Measurements from ENCODE around the gene SEC24B.
"Not testable (repeated sequence)": the region's sequence is repeated elsewhere in the genome, so short reads cannot be mapped to it uniquely, and the experiment has no call there.

Gene SEC24B

DNA sequence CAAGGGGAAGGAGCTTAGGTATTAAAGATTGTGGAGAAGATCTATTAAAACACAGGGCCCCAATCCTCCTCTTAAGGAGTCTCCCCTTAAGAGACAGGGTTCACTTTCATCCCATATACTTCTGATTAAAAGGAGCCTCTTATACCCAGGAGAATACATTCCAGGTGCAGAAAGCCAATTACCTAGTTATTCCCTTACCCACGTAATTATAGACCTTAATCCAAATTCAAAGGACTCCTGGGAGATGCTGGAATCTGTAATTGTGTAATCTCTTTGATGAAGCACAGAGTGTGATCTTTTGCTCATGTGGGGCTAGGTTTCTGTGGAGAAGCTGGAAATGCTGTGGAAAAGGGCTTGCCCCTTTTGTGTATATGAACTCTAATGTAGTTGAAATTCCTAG, 1.4 kb upstream of the SEC24B start:
- DNase-seq (ENCODE audit: low spot score) = no peak

DNA sequence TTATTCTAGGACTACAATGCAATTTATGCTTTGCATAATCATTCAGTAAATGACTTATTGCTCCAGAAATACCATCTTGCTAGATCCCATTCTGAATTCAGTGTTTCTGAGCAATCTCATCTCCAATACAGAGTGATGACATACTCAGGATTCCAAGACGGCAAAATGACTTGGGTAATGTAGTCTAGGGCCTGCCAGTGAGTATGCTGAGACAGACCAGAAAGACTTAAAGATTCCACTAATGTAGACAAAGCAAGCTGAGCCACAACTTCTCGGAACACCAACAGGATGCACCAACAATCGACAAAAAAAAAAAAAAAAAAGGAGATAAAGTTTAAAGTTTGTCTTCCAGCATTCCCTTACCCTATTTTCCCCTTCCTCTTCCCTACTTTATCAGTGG, 919 bp upstream of the SEC24B start:
- DNase-seq (ENCODE audit: low spot score) = no peak

DNA sequence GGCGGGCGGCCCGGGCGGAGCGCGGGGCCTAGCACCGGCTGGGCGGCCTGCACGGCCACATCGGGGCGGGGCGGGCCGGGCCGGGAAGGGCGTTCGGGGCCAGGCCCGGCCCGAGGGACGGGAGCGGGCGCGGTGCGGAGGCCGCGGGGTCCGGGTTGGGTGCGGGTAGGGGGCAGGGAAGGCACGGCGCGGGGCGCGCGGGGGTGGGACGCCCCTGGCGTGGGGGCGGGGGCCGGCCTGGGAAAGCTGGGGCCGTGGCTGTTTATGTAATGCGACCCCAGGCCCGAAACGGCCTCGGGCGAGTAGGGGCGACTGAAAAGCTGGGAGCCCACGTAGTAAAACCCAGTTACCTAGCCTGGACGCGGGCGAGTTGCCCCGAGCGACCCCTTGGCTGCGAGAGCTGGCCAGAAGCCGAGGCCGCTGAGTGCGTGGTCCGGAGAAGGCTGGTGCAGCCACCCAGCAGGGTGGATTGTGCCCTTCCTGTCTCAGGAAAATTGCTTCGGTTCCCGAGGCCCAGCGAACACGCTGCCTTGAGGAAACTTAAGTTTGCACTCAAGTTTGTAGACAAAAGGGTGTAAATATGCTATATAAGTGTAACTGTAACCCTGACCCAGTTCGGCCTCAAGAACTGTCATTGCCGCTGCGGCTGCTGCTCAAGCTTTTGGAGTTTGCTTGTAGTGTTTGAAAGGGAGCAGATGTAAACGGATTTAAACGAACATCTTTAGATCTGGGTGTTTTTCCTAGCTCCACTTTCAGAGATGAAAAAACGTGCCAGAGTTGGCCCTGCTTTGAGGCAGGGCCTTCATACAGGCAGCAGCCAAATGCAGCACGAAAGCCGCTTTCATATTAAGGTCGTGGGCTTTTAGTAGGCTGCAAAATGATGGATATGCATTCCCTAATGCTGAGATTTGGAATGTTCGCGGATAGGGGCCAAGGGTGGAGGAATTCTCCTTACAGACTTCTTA, 674 bp downstream of the SEC24B start:
- no peak for DNase-seq (ENCODE audit: low spot score)

DNA sequence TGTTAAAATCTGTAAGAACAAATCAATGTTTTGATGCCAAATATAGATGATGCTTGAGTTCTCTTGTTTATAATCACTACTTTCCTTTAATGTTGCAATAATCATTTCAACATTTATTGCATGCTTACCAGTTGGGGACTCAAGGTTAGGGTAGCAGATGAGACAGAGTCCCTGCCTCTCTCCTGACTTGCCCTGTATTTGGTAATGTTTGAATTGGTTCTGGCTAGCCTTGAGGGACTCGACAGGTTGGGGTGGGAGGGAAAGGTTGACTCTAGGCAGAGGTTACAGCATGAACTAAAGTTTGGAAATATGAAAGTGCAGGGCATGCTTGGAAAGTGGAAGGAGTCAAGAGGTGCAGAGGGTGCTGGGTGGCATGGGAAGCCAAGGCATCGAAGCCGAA, 2.0 kb downstream of the SEC24B start:
- no peak for DNase-seq (ENCODE audit: low spot score)

DNA sequence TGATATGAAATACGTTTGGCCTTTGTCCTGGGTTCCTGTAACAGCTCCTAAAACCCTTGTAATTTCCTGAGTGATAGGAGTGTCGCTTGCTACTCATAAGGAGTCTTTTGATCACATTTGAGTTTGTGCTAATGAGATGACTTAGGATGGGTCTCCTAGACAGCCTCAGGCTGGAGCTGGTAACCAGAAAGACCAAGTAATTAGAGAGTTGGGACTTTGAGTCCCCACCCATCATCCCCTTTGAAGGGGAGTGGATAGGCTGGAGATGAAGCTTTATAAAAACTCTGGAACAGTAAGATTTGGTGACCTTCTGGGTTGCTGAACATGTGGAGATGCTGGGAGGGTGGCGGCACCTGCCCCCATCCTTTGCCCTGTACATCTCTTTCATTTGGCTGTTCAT, 2.9 kb downstream of the SEC24B start:
- DNase-seq (ENCODE audit: low spot score) = no peak

DNA sequence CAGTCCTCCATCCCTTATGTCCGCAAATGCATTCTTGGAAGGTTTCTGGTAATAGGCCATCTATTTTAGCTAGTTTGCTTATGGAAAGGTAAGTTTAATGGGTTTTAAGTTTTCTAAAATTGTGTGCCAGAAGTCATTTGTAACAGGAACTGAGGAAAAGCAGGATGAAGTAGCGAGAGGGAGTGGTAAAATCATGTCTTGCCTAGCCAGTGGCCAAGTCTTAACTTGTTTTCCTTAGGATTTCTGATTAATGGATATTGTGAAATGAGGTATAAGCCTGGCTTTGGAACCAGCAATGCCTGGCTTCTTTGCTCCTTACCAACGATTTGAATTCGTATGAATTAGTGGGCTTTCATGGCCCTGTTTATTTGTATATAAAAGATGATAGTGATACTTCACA, 7.3 kb downstream of the SEC24B start:
- no peak for DNase-seq (ENCODE audit: low spot score)

DNA sequence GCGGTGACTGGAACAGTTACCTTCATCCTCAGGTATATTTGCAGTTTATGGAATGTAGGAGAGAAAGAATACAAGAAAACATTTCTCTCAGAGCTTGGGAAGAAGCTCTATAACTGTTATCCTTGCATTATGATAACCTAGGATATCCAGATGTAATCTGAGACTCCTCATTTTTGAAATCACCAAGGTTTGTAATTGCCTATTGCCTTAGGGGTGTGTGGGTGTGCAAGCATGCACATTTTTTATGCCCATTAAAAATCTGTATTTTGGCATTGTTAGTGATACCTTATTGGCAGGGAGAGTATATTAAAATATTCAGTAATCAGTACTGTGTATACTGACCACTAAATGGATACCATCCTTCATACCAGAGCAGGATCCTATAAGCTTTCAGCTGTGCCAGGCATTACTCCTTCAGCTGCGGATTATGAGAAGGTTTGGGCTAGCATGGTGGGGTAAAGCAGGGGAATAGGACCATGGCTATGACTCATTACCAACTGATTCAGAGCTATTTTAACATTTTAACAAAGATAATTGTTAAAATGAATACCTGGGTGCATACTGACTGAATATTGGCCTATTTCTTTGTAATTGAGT, 8.3 kb downstream of the SEC24B start:
- DNase-seq (ENCODE audit: low spot score) = no peak

DNA sequence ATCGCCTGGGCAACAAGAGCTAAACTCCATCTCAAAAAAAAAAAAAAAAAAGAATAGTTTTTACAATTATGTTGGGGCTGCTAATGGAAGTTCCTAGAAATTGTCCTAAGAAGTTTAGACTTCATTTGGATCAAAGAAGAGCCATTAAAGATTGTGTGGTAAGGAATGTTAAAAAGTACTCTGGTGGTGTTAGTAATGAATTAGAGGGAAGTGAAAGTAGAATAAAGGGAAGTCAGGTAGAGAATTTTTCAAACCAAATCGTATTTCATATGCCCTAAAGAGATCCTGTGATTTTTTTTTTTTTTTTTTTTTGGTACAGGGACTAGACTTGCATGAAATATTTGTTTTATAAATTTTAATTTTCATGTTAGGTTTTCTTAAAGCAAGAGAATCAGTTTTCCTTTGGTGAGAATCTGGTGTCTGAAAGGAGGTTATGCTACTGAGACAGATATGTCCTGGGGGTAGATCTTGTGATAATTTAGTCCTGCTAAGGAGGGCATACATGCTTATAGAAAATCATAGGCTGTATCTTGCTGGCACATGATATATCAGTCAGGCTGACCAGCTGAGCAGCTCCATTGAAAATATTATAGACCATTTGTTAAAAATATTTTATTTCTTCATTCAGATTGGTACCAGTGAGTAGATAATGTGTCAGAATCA, 10.7 kb downstream of the SEC24B start:
- DNase-seq (ENCODE audit: low spot score) = no peak

DNA sequence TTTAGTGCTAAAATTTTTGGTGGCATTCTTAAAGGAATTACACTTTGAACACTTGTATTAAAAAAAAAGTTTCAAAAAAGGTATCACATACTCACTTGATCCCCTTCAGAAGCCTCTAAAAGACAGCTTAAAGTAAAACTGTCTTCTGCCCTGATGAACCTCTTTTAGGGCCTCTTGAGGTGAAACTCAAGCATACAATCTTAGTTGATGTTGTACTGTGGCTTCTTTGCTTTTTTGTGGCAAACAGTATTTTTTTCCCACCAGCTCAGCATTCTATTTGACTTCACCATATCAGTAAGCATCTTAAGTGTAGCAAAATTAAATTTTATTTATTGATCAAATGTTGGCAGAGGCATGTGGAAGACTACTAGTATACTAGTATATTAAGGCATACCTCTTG, 13.7 kb downstream of the SEC24B start:
- no peak for DNase-seq (ENCODE audit: low spot score)

DNA sequence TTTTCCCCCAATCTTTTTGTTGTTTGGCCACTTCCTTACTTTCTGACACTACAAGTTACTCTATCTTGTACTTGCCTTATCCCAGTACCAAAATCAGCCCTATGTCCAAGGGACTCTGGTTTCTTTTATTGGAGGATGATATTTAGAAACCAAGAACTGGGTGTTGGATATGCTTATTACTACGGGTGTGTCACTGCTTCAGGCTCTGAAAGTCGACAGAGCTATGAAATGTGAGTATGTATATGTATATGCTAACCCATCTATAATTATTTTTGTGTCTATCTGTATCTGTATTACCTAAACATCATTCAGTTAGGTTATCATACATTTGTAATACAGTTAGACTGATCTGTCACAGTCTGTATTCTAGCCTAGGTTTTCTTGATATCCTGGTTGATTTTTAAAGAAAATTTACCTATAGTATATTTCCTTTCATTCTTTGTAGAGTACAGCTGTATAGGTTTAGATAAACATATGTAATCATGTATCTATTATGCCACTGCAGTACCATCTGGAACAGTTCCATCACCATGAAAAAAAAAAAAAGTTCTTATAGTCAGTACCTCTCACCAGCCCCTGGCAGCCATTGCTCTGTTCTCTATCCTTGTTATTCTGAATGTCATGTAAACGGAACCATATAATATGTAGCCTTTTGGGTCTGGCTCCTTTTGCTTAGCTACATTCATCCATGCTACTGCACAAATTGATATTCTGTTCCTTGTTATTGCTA, 18.1 kb downstream of the SEC24B start:
- DNase-seq (ENCODE audit: low spot score) = no peak

DNA sequence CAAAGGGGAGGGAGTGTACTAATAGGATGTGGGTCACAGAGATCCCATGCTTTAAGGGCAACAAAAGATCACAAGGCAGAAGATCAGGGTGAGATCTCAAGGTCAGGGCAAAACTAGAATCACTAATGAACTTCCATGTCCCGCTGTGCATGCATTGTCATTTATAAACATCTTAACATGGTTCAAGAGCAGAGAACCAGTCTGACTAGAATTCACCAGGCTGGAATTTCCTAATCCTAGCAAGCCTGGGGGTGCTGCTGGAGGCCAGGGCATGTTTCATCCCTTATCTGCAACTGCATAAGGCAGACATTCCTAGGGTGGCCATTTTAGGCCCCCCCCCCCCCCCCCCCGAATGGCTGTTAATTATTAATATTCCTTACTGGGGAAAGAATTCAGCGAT, 19.5 kb downstream of the SEC24B start:
- DNase-seq (ENCODE audit: low spot score) = not testable (repeated sequence)

DNA sequence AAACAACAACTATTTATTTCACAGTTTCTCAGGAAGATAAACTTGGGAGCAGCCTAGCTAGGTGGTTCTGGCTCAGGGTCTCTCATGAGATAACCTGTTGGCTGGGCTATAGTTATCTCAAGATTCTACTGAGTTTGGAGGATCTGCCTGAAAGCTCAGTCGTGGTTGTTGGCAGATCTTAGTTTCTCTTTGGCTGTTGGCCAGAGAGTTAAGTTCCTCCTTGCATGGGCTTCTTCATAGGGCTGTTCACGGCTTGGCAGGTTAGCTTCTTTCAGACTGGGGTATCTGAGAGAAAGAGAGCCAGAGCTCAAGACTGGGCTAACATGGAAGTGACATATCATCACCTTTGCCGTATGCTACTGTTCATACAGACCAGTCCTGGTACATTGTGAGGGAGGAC, 28.7 kb downstream of the SEC24B start:
- DNase-seq (ENCODE audit: low spot score) = no peak

DNA sequence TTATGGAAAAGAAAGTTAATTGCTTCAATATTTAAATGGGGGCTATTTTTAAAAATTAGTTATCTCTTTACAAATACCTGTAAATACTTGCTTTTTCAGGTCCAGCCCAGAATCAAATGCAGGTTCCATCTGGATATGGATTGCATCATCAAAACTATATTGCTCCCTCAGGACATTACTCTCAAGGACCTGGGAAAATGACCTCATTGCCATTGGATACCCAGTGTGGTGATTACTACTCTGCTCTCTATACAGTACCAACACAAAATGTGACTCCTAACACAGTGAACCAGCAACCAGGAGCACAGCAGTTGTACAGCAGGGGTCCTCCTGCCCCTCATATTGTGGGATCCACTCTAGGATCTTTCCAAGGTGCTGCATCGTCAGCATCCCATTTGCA, 29.2 kb downstream of the SEC24B start:
- DNase-seq (ENCODE audit: low spot score) = no peak

DNA sequence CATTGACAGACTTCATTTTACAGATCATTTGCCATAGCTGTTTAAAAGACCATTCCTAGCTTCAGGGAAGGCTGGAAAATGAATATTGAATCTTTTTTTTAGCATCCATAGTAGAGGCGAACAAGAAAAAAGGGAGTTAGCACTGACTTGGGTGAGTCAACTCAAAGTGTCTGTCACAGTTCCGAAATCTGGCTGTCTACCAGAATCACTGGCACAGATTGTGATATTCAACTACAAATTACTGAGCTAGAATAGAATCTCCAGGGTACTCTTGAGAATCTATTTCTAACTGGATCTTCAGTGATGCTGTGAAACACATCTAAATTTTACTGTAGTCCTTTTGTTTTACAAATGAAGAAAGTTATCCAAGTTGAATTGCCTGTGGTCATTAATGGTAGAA, 31.5 kb downstream of the SEC24B start:
- no peak for DNase-seq (ENCODE audit: low spot score)

DNA sequence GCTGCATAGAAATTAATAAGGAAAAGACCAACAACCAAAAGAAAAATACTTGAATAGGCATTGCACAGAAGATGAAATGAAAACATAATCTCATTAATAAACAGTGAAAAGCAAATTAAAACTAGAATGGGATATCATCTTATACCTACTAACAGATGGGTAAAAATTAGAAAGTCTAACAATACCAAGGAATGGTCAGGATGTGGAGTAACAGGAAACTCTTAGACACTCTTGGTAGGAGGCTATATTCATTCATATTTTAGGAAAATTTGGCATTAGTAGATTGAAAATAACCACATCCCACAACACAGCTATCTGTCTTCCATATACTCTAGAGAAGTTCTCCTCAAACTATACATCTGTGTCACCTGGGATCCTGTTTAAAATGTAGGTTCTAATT, 36.3 kb downstream of the SEC24B start:
- DNase-seq (ENCODE audit: low spot score) = no peak

DNA sequence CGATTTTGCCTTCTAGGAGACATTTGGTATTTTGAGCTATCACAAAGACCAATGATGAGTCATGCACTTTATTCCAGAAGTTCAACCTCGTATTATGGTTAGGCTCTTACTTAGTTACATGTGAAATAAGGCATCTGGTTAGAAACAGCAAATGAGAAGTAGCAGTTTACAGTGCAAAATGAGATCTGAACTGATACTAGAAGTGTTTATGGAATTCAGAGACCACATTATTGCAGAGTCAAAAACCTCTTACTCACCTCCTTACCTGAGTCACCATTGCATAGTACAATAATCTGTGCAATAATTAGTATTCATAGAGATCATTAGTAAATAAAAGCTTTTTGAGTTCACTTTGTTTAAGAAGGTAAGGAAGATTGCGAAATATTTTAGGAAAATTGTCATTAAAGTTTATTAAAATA, 38.7 kb downstream of the SEC24B start:
- no peak for DNase-seq (ENCODE audit: low spot score)

DNA sequence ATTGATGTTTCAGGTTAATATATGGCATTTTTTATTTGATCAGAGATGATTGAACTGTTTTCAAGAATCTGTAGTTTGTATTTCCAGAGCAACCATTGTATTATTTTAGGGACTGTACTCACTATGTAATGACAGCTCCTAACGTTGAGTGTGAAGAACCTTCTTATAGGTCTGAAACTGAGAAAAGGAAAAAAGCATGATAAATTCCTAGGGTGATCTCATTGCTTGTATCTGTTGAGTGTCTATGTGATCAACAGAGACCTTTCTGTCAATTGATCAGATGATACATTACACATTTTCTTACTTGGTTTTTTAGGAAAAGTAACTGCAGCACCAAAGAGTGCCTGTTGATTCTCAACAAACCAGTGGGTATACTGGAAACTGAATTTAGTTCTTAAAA, 40.2 kb downstream of the SEC24B start:
- no peak for DNase-seq (ENCODE audit: low spot score)

DNA sequence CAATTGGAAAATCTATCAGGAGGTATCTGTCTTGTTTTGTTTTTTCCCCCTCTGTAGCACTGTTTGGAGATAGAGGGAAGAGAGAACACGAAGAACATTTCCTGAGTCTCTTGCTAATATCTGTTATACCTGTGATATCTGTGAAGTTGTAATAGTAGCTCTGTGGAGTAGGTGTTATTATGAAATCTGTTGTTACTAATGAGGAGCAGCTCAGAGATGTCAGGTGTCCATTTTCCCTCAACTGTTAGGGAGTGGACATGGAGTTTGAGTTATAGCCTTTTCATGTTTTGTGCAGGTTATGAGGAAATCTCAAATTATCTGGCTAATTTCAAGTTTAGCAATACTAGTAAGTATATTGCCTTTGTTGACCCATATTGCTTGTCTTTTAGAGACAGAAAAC, 52.4 kb downstream of the SEC24B start:
- DNase-seq (ENCODE audit: low spot score) = no peak

DNA sequence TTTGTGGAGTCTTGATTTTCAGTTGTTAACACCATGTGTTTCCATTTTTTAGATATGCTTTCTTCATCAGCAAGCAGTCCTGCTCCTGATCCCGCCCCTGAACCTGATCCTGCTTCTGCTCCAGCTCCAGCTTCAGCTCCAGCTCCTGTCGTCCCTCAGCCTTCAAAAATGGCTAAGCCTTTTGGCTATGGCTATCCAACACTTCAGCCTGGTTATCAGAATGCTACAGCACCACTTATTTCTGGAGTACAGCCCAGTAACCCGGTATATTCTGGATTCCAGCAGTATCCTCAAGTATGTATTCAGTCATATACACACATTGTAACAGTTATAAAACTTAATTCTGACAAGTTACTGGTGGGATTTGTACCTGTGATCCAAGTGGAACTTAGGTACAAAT, 60.9 kb downstream of the SEC24B start:
- no peak for DNase-seq (ENCODE audit: low spot score)

DNA sequence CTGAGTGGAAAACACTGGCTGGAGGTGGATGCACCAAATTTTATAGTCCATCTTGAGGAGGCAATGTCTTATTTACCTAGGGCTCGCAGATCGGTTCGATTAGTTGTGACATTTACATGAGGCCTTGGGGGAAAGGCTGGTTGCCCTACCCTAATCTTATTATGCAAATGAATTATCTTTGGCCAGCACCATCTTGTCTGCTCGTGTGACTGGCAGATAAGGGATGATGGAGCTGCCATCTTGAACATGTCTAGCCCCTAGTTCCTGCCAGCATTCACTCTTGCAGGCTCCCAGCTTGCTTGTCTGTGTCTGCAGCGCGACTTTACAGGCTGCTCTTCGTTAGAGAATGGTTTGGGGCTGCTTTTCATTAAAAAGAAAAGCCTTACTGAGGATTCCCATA, 61.9 kb downstream of the SEC24B start:
- DNase-seq (ENCODE audit: low spot score) = peak; percentile 1

DNA sequence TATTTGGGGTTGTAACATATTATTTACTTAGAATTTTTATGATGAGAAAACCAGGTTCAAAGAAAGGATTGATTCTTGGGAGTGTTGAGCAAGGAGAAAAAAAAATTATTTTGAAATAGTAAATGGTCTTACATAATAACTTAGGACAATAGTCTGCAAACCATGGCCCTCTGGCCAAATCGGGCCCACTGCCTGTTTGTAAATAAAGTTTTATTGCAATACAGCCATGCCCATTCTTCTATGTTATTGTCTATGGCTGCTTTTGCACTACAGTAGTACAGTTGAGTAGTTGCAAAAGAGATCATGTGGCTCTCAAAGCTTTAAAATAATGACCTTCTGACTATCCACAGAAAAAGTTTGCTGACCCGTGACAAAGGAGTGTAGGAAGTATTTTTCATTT, 63.3 kb downstream of the SEC24B start:
- no peak for DNase-seq (ENCODE audit: low spot score)

DNA sequence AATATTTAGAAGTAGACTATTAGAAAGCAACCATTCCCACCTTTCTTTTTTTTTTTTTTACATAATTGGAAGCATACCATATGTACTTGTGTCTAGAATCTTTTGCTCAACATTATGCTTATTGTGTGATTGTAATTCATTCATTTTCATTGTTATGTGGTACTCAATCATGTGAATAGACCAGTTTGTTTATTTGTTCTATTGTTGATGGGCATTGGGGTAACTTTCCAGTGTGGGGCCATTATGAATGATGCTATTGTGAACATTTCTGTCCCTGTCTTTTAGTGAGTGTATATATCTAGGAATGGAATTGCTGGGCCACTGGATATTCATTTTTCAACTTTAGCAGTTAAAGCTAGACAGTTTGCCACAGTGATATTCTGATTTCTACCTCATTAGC, 63.9 kb downstream of the SEC24B start:
- no peak for DNase-seq (ENCODE audit: low spot score)
